ENCODE results near the gene TAS2R39.
"Not testable (repeated sequence)": the region's sequence is repeated elsewhere in the genome, so short reads cannot be mapped to it uniquely, and the experiment has no call there.

TAS2R39 gene

DNA sequence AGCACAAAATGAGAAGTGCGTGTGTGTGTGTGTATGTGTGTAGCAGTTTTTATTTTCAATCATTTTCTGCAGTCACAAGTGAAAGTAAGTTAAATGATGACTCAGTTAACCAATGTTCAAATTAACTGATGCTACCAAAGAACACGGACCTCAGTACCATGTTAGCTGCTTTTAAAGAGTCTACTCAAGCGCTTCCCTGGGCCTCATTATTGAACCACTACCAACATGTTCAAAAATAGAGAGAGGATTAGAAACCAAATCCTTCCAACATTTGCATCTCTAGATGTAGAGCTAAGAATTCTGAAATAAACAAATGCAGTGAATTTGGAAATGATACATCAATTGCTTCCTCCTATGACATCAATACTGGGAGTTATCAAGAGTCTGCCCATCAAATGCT is at the start of gene TAS2R39:
Gene TAS2R39, plus strand, starts transcription at position 396 of the 400 bp plus-strand sequence. Its CDS starts 0 bp downstream, at position 396.
- no peak for DNase-seq

DNA sequence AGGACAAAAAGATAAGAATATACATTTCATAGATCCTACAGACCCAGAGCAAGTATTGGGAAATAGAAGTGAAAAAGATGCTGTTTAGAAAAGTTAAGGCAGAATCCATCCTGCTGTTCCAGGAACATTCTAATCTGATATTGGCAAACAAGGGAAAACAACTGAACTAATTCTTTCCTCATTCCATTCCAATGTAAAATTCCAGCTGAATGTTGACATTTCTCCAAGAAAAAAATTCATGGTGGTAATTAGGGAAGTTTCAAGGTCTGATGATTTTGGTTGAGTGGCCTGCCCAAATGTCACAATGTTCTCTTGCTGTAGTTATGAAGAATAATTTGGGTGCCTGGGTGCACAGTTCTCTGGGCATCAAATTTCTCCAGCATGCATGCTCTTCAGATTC is 36.1 kb upstream of the TAS2R39 start:
- no peak for DNase-seq

DNA sequence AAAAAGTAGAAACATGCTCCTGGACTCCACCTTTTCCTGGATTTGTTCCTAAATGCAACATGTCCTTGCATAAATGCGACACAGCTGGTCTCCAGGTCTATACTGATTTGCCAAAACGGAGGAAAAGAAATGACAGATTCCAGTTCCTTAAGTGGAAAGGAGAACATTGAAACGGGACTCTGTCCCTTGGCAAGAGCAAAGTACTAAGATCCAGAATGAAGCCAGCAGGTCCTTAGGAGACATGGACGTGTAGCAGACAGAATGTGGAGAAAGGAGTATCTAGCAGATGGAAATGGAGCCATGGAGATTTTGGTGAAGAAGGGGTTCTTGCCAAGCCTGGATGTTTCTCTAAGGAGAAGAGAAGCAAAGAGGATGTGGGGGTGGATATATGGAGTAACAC is 35.2 kb upstream of the TAS2R39 start:
- no peak for DNase-seq

GRCh38 chr7:143148651-143149050 is 34.6 kb upstream of the TAS2R39 start:
- no peak for DNase-seq

DNA sequence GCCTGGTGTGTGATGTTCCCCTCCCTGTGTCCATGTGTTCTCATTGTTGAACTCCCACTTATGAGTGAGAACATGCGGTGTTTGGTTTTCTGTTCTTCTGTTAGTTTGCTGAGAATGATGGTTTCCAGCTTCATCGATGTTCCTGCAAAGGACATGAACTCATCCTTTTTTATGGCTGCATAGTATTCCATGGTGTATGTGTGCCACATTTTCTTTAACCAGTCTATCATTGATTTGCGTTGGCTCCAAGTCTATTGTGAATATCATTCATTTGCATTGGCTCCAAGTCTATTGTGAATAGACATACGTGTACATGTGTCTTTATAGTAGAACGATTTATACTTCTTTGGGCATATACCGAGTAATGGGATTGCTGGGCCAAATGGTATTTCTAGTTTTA is 32.5 kb upstream of the TAS2R39 start:
- not testable (repeated sequence) for DNase-seq

DNA sequence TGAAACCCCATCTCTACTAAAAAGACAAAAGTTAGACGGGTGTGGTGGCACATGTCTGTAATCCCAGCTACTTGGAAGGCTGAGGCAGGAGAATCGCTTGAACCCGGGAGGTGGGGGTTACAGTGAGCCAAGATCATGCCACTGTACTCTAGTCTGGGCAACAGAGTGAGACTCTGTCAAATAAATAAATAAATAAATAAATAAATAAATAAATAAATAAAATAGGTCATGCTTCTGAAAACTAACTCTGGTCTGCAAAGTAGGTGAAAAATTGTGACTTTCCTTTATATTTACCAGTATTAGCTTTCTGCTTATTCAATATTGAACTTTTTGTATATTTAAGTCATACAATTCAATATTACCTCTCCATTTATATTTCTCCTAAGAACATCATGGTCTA is 24.6 kb upstream of the TAS2R39 start:
- not testable (repeated sequence) for DNase-seq

DNA sequence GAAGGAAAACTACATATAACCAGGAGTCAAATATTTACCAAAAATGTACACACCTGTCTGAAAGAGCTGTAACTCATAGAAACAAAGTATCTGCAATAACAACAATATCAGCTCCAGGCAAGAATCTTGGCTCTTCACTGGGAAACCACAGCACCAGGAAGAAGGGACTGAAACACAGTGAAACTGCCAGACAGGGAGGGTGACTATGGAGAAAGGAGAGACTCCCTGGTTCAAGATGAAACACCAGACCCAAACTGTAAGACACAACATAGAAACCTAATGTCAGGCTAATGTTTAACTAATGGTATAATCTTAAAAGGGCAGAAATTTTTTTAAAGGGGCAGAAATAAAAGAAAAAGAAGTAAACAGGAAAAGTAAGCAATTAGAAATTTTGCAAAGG is 11.5 kb upstream of the TAS2R39 start:
- DNase-seq: no peak

DNA sequence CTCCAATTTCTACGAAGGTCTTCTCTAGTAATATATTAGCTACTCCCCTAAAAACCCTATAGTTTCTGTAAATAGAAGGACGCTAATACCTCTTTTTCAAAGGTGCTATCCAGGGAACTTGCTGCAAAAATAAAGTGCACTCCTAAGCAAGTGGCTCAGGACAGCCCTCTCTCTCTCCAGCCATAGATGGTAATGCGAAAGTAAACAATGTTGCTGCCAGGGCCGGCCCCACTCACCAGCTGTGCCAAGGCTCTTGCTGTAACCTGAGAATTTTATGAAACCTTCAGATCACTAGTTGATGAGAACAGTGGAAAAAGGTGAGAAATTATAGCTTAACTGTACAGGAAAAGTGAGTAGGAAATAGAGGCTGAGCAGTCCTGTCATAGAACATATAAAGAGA is 10.9 kb upstream of the TAS2R39 start:
- no peak for DNase-seq

DNA sequence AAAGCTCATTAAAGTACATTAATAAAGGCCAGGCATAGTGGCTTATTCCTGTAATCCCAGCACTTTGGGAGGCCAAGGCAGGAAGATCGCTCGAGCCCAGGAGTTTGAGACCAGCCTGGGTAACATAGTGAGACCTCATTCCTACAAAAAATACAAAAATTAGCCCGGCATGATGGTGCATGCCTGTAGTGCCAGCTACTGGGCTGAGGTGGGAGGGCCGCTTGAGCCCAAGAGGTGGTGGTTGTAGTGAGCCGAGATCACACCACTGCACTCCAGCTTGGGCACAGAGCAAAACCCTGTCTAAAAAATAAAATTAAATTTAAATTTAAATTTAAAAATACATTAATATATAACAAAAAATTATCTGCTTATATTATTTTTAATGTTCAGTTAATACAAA is 7.1 kb upstream of the TAS2R39 start:
- DNase-seq: no peak

DNA sequence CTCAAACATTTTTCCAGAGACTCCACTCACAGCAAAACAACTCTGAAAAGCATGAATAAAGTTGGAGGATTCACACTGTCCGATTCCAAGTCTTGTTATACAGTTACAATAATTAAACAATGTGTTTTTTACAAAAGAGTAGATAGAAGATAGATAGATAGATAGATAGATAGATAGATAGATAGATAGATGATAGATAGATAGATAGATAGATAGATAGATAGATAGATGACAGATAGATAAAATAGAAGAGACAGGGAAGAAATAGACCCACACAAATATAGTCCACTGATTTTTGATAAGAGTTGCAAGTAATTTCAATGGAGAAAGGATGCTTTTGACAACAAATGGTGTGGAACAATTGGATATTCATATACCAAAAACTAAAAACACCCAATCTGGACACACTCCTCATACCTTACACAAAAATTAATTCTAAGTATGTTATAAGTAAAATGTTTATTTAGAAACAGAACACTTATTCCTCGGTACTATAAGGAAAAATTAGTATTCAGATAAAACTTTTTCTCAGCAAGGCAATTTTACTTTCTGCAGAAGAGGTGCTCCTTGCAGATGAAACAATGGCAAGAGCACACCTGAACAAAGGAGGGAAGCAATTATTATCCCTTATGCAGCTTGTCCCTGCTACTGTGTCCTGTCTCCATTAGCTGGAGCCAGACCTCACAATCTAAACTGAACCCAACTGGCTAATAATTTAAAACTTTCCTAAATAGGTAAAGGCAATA is 5.7 kb upstream of the TAS2R39 start:
- DNase-seq: no peak

- not testable (repeated sequence) for DNase-seq
These were observed 2.4 kb upstream of the TAS2R39 start for GRCh38 chr7:143180771-143181170.

- DNase-seq: no peak
These were observed 1.9 kb upstream of the TAS2R39 start for GRCh38 chr7:143181349-143181748.

DNA sequence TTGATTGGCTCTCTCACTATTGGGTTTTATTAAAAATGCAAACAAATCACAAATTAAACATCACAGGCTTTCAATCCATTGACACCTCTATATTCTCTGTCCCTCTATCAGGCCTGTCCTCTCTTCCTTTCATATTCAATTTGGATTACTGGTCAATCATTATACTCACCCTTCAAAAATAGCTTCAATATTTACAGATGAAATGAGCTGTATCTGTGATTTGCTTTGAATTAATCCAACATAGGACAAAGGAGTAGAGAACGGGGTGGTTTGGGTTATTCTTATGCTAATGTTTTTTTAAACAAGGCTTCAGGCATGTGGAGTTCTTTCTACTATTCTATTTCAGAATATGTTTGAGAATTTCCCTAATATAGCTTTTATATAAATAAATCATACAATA is 2.3 kb downstream of the TAS2R39 start:
- DNase-seq: no peak

- no peak for DNase-seq
These were observed 5.8 kb downstream of the TAS2R39 start for GRCh38 chr7:143188994-143189393.

GRCh38 chr7:143193880-143194279 is 10.7 kb downstream of the TAS2R39 start:
- no peak for DNase-seq

GRCh38 chr7:143199040-143199439 is 15.8 kb downstream of the TAS2R39 start:
- no peak for DNase-seq

DNA sequence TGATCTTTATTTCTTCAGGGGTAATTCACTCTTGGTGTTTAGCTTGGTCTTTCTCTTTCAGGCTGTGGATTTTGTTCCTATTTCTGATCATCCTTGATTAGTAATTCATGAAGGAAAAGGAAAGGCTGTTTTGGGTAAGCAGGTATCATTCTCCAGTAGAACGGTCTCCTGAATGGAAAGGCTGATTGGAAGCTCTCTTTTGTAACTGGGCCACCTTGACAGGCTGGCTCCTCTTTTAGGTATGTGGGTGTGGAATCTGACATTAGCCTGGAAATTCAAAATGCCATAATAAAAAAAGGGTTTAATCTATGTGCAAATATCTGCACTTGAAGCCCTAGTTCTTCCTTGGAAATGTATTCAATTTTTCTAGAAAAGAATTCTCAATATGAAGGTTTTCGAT is 18.9 kb downstream of the TAS2R39 start:
- no peak for DNase-seq

DNA sequence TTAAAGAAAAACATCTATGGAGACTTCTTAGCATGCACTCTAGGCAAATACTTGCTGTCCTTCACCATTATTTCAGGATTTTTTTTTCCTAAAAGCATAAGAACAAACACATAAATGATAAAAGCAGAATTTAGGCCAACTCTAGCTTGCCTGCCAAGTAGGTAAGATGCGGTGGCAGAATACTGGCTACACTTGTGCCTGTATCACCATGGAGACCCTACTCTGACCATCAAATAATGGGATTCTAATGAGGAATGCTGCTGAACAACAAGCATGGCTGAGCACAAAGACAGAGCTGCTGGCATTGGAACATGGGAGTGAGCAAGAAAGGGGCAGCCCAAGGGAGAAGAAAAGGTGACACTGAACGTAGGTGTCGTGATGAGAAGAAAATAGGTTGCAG is 20.2 kb downstream of the TAS2R39 start:
- no peak for DNase-seq

GRCh38 chr7:143205560-143206293 is 22.5 kb downstream of the TAS2R39 start:
- peak; percentile 35 to 36 for DNase-seq

DNA sequence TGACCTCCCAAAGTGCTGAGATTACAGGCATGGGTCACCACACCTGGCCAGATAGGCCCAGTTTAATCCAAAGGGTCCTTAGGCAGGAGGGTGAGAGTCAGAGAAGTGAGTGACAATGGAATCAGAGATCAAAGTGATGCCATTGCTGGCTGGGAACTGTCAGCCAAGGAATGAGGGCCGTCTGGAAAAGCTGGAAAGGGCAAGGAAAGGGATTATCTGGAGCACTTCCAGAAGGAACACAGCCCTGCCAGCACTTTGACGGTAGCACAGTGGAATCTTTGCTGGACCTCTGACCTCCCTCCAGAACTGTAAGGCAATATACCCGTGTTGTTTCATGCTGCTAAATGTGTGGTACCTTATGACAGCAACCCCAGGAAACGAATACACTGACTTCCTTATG is 27.3 kb downstream of the TAS2R39 start:
- DNase-seq: no peak

DNA sequence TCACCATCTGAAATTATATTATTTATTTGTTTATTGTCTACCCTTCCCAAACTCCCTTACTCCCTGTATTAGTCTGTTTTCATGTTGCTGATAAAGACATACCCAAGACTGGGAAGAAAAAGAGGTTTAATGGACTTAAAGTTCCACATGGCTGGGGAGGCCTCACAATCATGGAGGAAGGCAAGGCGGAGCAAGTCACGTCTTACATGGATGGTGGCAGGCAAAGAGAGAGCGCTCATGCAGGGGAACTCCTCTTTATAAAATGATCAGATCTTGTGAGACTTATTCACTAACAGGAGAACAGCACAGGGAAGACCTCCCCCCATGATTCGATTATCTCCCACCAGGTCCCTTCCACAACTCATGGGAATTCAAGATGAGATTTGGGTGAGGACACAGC is 30.3 kb downstream of the TAS2R39 start:
- not testable (repeated sequence) for DNase-seq

GRCh38 chr7:143214789-143215679 is 31.8 kb downstream of the TAS2R39 start:
- peak; percentile 57 to 69 for DNase-seq

DNA sequence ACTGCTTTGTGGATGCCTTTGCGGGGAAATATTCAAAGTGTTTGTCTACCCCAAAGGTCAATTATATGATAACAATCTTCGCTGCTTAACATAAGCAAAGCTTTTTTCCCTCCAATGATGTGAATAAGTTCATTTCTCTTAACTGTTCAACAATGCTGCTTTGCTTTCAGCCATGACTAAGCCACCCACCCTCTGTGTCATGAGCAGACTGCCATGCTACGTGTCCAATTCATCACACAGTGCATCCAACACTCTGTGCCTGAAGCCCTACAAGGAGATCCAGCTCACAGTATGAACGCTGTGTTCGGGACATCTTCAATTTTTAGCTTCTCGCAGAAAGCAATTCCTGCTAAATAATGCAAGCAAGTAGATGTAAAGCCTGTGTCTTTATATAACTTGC is 32.9 kb downstream of the TAS2R39 start:
- no peak for DNase-seq
